K562 (cell line): ENCODE data around the gene ANO2. TPM values are rescaled to one million over a fixed set of nuclear protein-coding genes. Genes with fewer than 3 reads are reported as not detected.

Experiments
- ATAC-seq: fragments of 200-7000 bp; cut with Tn5 transposase; 3 replicates; pipeline ENCODE4 v1.9.1; 2020; ENCODE audit warnings: moderate library complexity
- BruUV-seq: library from RNA; stranded (reverse); fragments of 400-500 nt; replicated peaks from 2 replicates; lab custom pipeline; 2021; lab: Mats Ljungman, UMichigan
- CTCF ChIA-PET: fragments of 300-600 bp; formaldehyde crosslinking; extraction: SDS; loops from one replicate; lab custom pipeline; 2021; ENCODE audit warnings: low intra/inter-chr PET ratio; lab: Yijun Ruan, JAX
- POLR2A ChIA-PET: fragments of 300-600, 350-650 bp; sonication (Branson Sonifier 250); formaldehyde crosslinking; extraction: SDS; loops from one replicate; lab custom pipeline; 2021; ENCODE audit warnings: antibody characterized with exemption, inconsistent platforms; lab: Yijun Ruan, JAX
- DNase-seq, 4 experiments: peaks; one replicate each; pipeline versions ENCODE4 v3.0.0 to v3.0.0-alpha.2; 2011 to 2018; ENCODE audit warnings: low spot score in 3 of 4, mixed read lengths in 3 of 4; ENCODE audit errors: extremely low read depth in 1 of 4
- FAIRE-seq: peaks from 2 replicates; lab custom pipeline; 2011; peaks lifted over from hg19 to GRCh38; lab: Jason Lieb, UNC
- H2AFZ ChIP-seq: 2 replicates; pipeline ENCODE4 v1.6.0; 2011; ENCODE audit warnings: low read depth, low read length, control low read depth, inconsistent platforms
- H3K27ac ChIP-seq: fragments of 200-600 bp; 3 replicates; pipeline ENCODE4 v1.8.0; 2011; ENCODE audit warnings: low read depth, mild to moderate bottlenecking, control low read depth, inconsistent platforms, low read length, moderate library complexity, mixed read lengths; ENCODE audit errors: extremely low read depth
- H3K27me3 ChIP-seq, 2 experiments: fragments of 300-600 bp in 1 of 2; 2 replicates in 1 of 2; 3 replicates in 1 of 2; pipeline versions ENCODE4 v1.6.0 to v1.8.0; 2011; ENCODE audit warnings: inconsistent platforms in 2 of 2, low read length in 2 of 2, mild to moderate bottlenecking in 1 of 2, mixed read lengths in 1 of 2, moderate library complexity in 1 of 2; ENCODE audit not compliant: control insufficient read depth in 2 of 2, insufficient read depth in 2 of 2
- H3K36me3 ChIP-seq: fragments of 300-600 bp; 3 replicates; pipeline ENCODE4 v1.8.0; 2011; ENCODE audit warnings: mild to moderate bottlenecking, low read length, inconsistent platforms; ENCODE audit not compliant: control insufficient read depth, insufficient read depth
- H3K4me1 ChIP-seq, 2 experiments: fragments of 200-600 bp in 1 of 2; replicated peaks in 1 of 2; 2 replicates in 1 of 2; 3 replicates in 1 of 2; pipeline versions ENCODE4 v1.5.1 to v1.8.0; 2011; ENCODE audit warnings: inconsistent platforms in 2 of 2, low read length in 2 of 2, mild to moderate bottlenecking in 1 of 2, mixed read lengths in 1 of 2, moderate library complexity in 1 of 2; ENCODE audit not compliant: control insufficient read depth in 2 of 2, insufficient read depth in 2 of 2
- H3K4me2 ChIP-seq: 2 replicates; pipeline ENCODE4 v1.6.1; 2011; ENCODE audit warnings: low read length, control low read depth, inconsistent platforms, mixed read lengths; ENCODE audit not compliant: insufficient read depth
- H3K4me3 ChIP-seq: fragments of 200-600 bp; sonication (generic), shearing (Covaris generic); 2 replicates; pipeline ENCODE4 v1.5.1; 2016; ENCODE audit warnings: control low read depth, inconsistent platforms
- H3K79me2 ChIP-seq: fragments of 200-600 bp; 3 replicates; pipeline ENCODE4 v1.8.0; 2011; ENCODE audit warnings: low read length, inconsistent platforms; ENCODE audit not compliant: control insufficient read depth, insufficient read depth
- H3K9ac ChIP-seq, 2 experiments: 2 replicates each; pipeline versions ENCODE4 v1.6.0 to v1.6.1; 2011; ENCODE audit warnings: low read depth in 2 of 2, low read length in 2 of 2, control low read depth in 1 of 2, inconsistent platforms in 1 of 2, mild to moderate bottlenecking in 1 of 2, mixed read lengths in 1 of 2; ENCODE audit not compliant: insufficient read depth in 1 of 2
- H3K9me1 ChIP-seq: one replicate; pipeline ENCODE4 v1.6.0; 2011; ENCODE audit warnings: inconsistent platforms, mild to moderate bottlenecking, low read length, moderate library complexity; ENCODE audit not compliant: control insufficient read depth, insufficient read depth
- H3K9me3 ChIP-seq: replicated peaks from 2 replicates; pipeline ENCODE4 v1.5.1; 2011; ENCODE audit warnings: low read depth, low read length, inconsistent platforms; ENCODE audit not compliant: control insufficient read depth, insufficient read depth
- H4K20me1 ChIP-seq: replicated peaks from 2 replicates; pipeline ENCODE4 v1.6.1; 2011; ENCODE audit warnings: low read length, inconsistent platforms, mixed read lengths; ENCODE audit not compliant: control insufficient read depth, insufficient read depth
- BRF1 ChIP-seq: IDR thresholded peaks from 3 replicates; pipeline ENCODE4 v1.6.1; 2011; ENCODE audit warnings: borderline replicate concordance, mild to moderate bottlenecking; ENCODE audit not compliant: insufficient read length; ENCODE audit errors: extremely low read depth
- CEBPG ChIP-seq, 3 experiments: fragments of 200-800 bp in 1 of 3; sonication (Bioruptor generic) in 1 of 3; sonication (generic) in 1 of 3; formaldehyde crosslinking in 1 of 3; IDR thresholded peaks in 2 of 3; conservative IDR thresholded peaks in 1 of 3; 2 replicates each; pipeline versions ENCODE4 v1.6.1 to v1.8.0; 2016 to 2022; ENCODE audit warnings: missing compliant biosample characterization in 2 of 3, missing genetic modification characterization in 2 of 3, mild to moderate bottlenecking in 1 of 3, missing genetic modification reagents in 1 of 3
- ETS2 ChIP-seq: IDR thresholded peaks from 2 replicates; pipeline ENCODE4 v1.6.1; 2016; ENCODE audit warnings: borderline replicate concordance, missing genetic modification characterization, mild to moderate bottlenecking, moderate library complexity, missing compliant biosample characterization; ENCODE audit not compliant: poor library complexity, severe bottlenecking
- FOSL1 ChIP-seq: fragments of 200-800 bp; sonication (Bioruptor generic); conservative IDR thresholded peaks from 2 replicates; pipeline ENCODE4 v1.6.1; 2016; ENCODE audit warnings: missing genetic modification characterization, missing compliant biosample characterization
- PCBP2 ChIP-seq: fragments of 200-400 bp; formaldehyde crosslinking; IDR thresholded peaks from 2 replicates; pipeline ENCODE4 v1.6.1; 2018; ENCODE audit warnings: low read length, low read depth, mild to moderate bottlenecking, moderate library complexity; ENCODE audit not compliant: poor library complexity, severe bottlenecking
- SUPT5H ChIP-seq: fragments of 450-650 bp; IDR thresholded peaks from 2 replicates; pipeline ENCODE4 v1.6.1; 2016
- ZFP30 ChIP-seq: fragments of 250-450 bp; sonication (Bioruptor Pico); IDR thresholded peaks from 2 replicates; pipeline ENCODE4 v1.8.0; 2022; ENCODE audit warnings: moderate library complexity, mild to moderate bottlenecking, inconsistent platforms, borderline replicate concordance
- WGBS: fragments of 100-300 bp; shearing (Covaris generic); methylation state at CpG from one replicate; pipeline ENCODE4 v1.1.6; 2016; ENCODE audit warnings: low coverage, mixed read lengths; ENCODE audit not compliant: insufficient coverage; ENCODE audit errors: missing lambda C conversion rate; 5-methylcytosine and 5-hydroxymethylcytosine counted together
- in situ Hi-C: fragments of 300-500 bp; cut with MboI; formaldehyde crosslinking; loops from 4 replicates; pipeline ENCODE4 v1.15.0; 2018; ENCODE audit warnings: inconsistent platforms, mixed read lengths
- intact Hi-C: fragments of 100-400 bp; cut with micrococcal nuclease; formaldehyde crosslinking; loops from 2 replicates; pipeline ENCODE4 v1.14.2; 2022
- polyA plus RNA-seq, 8 experiments: library from polyadenylated mRNA; depleted of rRNA in 4 of 8; stranded (reverse) in 5 of 8; unstranded in 3 of 8; fragments of >200 nt; fragmentation: Nextera tagmentation in 2 of 8; fragmentation: Illumina TruSeq in 1 of 8; extraction: Ambion mirVana in 2 of 8; extraction: Trizol in 1 of 8; gene quantifications; 2 replicates each; pipeline versions ENCODE4 v1.2.1 to v1.2.3, GENCODE V29; 2011 to 2014; ENCODE audit warnings: inconsistent platforms in 1 of 8, missing spikeins in 1 of 8
- total RNA-seq, 7 experiments: library from RNA; depleted of rRNA in 6 of 7; stranded (reverse); fragments of >200 nt in 6 of 7; fragmentation: Illumina TruSeq in 2 of 7; extraction: Trizol in 2 of 7; gene quantifications; 2 replicates each; pipeline versions ENCODE4 v1.2.1 to v1.2.3, GENCODE V29; 2011 to 2021; ENCODE audit warnings: low replicate concordance in 1 of 7
- TF ChIP-seq, protein P1 (sequence below): sonication (generic); formaldehyde crosslinking; IDR thresholded peaks from 2 replicates; pipeline ENCODE4 v1.8.0; 2022; ENCODE audit warnings: missing genetic modification reagents, mild to moderate bottlenecking, borderline replicate concordance
- TF ChIP-seq, protein P2 (sequence below), 2 experiments: fragments of 250-450 bp in 1 of 2; fragments of 450-650 bp in 1 of 2; sonication (Bioruptor Pico) in 1 of 2; IDR thresholded peaks; 2 replicates each; pipeline versions ENCODE4 v1.6.1 to v1.8.0; 2016 to 2021; ENCODE audit warnings: mild to moderate bottlenecking in 2 of 2, moderate library complexity in 2 of 2, missing compliant biosample characterization in 1 of 2, missing genetic modification characterization in 1 of 2
- TF ChIP-seq, protein P3 (sequence below): IDR thresholded peaks from 2 replicates; pipeline ENCODE4 v1.6.1; 2012; ENCODE audit warnings: low read depth, low read length, improper control_type of control experiment, borderline replicate concordance
- TF ChIP-seq, protein P4 (sequence below): fragments of 250-450 bp; sonication (Bioruptor Pico); IDR thresholded peaks from 2 replicates; pipeline ENCODE4 v1.8.0; 2022; ENCODE audit warnings: inconsistent platforms

The ANO2 gene
- total and polyA plus RNA-seq, 9 of the 15 experiments (the other 6 are each of a cell fraction or from before 2014, with no cell fraction given): 0.64 TPM; not detected in 8

DNA sequence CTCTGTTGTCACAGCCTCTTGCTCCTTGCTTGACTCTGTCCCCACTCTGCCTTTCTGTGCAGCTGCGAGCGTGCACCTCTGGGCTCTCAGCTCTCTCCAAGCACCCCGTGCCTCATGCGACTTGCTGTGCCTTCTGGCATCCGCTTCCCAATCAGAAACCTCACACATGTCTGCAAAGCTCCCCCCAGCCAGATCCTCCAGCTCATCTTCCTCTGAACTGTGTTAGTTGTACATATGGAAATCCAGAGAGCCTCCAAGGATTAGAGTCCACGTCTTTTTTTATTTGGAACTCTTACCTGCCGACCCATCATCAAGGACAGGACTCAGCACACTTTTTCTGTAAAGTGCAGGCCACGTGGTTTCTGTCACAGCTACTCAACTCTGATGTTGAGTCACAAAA lies 70.5 kb downstream of the ANO2 start (continued):
- TF ChIP-seq, protein P1, sequence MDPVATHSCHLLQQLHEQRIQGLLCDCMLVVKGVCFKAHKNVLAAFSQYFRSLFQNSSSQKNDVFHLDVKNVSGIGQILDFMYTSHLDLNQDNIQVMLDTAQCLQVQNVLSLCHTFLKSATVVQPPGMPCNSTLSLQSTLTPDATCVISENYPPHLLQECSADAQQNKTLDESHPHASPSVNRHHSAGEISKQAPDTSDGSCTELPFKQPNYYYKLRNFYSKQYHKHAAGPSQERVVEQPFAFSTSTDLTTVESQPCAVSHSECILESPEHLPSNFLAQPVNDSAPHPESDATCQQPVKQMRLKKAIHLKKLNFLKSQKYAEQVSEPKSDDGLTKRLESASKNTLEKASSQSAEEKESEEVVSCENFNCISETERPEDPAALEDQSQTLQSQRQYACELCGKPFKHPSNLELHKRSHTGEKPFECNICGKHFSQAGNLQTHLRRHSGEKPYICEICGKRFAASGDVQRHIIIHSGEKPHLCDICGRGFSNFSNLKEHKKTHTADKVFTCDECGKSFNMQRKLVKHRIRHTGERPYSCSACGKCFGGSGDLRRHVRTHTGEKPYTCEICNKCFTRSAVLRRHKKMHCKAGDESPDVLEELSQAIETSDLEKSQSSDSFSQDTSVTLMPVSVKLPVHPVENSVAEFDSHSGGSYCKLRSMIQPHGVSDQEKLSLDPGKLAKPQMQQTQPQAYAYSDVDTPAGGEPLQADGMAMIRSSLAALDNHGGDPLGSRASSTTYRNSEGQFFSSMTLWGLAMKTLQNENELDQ: no peak
- no peak for TF ChIP-seq ZFP30 (CRISPR knock-in tag)
- no peak for TF ChIP-seq PCBP2
- TF ChIP-seq, all 486 proteins: peak for 0

DNA sequence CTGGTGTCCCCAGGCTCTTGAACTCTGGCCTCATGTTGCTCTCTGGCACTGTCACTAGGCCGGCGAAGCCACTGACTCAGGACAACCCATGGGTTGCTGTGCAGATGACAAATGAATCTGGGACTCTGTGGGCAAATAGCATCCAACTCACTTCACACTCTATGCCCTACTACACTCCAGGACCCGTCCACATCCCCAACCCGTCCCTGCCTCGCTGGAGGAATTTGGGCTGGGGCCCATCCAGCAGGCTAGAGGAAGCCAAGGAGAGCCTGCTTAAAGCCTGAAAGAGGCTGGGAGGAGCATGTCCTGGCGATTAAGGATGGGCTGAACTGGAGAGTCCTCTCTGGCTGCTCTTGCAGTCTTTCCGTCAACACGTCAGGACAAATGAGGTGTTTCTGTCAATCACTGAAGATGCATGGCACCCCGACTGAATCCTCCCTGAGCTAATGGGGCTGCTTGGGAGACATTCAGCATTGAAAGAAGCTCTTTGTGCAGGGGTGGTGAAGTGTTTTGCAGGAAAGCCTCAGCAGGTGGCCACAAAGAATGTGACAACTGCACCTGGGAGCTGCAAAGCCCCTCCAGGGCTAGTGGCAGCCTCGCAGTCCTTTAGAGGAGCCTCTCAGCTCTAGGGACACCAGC lies 71.7 kb downstream of the ANO2 start:
- Histone ChIP-seq H3K27ac (no peak overlapping the region), H3K9ac (no peak overlapping the region), H2AFZ (no peak overlapping the region), H3K27me3 (peaks cover 0 to 5% of the 10 kb centered on the region in 2 experiments; a peak in 2 of 5 replicates), H3K9me3 (no peaks in the 10 kb centered on the region), H3K4me2 (no peak overlapping the region), H4K20me1 (no peaks in the 10 kb centered on the region), H3K4me1 (no peaks in the 10 kb centered on the region), H3K4me3 (no peak overlapping the region), H3K79me2 (no peaks in the 10 kb centered on the region), H3K36me3 (no peaks in the 10 kb centered on the region), H3K9me1 (no peaks in the 10 kb centered on the region)
- WGBS: 4% methylated on average over 10 of the region's 10 CpGs
- no peak for DNase-seq
- ATAC-seq: no peak
- intact Hi-C loops (no loop called here), in situ Hi-C loops (no loop called here)
- ChIA-PET CTCF (interaction anchor here (0.6 kb wide), 1 partner anchor 432 kb away, joined by 3 read pairs; no protein-coding TSS in a partner anchor), POLR2A (interaction anchor here (0.9 kb wide), 1 partner anchor 15 kb away, joined by 3 read pairs; no protein-coding TSS in a partner anchor)
- no TSS peak for BruUV-seq
- FAIRE-seq: no peak
- TF ChIP-seq, protein P2, sequence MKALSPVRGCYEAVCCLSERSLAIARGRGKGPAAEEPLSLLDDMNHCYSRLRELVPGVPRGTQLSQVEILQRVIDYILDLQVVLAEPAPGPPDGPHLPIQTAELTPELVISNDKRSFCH (CRISPR knock-in tag; IDR thresholded peaks at IDR 0.05): no peak
- TF ChIP-seq, protein P2 (tag; IDR thresholded peaks at IDR 0.05): no peak
- TF ChIP-seq ETS2 (no peak), FOSL1 (tag) (no peak), BRF1 (no peak), SUPT5H (no peak), CEBPG (CRISPR knock-in tag; IDR thresholded peaks at IDR 0.05) (no peak), CEBPG (tag; conservative IDR thresholded peaks at IDR 0.05 in 1 of 2, IDR thresholded peaks at IDR 0.05 in 1 of 2) (no peak)
- TF ChIP-seq, protein P3, sequence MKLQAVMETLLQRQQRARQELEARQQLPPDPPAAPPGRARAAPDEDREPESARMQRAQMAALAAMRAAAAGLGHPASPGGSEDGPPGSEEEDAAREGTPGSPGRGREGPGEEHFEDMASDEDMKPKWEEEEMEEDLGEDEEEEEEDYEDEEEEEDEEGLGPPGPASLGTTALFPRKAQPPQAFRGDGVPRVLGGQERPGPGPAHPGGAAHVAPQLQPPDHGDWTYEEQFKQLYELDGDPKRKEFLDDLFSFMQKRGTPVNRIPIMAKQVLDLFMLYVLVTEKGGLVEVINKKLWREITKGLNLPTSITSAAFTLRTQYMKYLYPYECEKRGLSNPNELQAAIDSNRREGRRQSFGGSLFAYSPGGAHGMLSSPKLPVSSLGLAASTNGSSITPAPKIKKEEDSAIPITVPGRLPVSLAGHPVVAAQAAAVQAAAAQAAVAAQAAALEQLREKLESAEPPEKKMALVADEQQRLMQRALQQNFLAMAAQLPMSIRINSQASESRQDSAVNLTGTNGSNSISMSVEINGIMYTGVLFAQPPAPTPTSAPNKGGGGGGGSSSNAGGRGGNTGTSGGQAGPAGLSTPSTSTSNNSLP: no peak
- TF ChIP-seq, protein P4, sequence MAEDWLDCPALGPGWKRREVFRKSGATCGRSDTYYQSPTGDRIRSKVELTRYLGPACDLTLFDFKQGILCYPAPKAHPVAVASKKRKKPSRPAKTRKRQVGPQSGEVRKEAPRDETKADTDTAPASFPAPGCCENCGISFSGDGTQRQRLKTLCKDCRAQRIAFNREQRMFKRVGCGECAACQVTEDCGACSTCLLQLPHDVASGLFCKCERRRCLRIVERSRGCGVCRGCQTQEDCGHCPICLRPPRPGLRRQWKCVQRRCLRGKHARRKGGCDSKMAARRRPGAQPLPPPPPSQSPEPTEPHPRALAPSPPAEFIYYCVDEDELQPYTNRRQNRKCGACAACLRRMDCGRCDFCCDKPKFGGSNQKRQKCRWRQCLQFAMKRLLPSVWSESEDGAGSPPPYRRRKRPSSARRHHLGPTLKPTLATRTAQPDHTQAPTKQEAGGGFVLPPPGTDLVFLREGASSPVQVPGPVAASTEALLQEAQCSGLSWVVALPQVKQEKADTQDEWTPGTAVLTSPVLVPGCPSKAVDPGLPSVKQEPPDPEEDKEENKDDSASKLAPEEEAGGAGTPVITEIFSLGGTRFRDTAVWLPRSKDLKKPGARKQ (CRISPR knock-in tag): no peak
